Heart left ventricle (tissue), 16 donors: Measurements from ENCODE around the gene CFAP57. TPM values are rescaled to one million over a fixed set of nuclear protein-coding genes. Genes with fewer than 3 reads are reported as not detected.

Experiments
- ATAC-seq, 4 donors: fragments of 200-7000 bp; cut with Tn5 transposase; one replicate each; pipeline ENCODE4 v1.9.1; 2020 to 2022; ENCODE audit warnings: moderate library complexity in 4 of 4, mild to moderate bottlenecking in 3 of 4, moderate number of reproducible peaks in 1 of 4
- DNase-seq, 5 donors: peaks; one replicate each; pipeline ENCODE4 v3.0.0-alpha.2; 2020
- H3K27ac ChIP-seq, 12 donors: fragments of 200-600 bp; sonication (generic) in 4 of 12; one replicate each; pipeline versions ENCODE4 v1.5.0 to v1.8.0; 2016 to 2022; ENCODE audit warnings: mild to moderate bottlenecking in 2 of 12
- H3K27me3 ChIP-seq, 9 donors: fragments of 200-600 bp; sonication (generic) in 2 of 9; one replicate each; pipeline versions ENCODE4 v1.5.1 to v1.8.0; 2016 to 2022; ENCODE audit warnings: mild to moderate bottlenecking in 3 of 9
- H3K36me3 ChIP-seq, 9 donors: fragments of 200-600 bp; sonication (generic) in 2 of 9; one replicate each; pipeline versions ENCODE4 v1.5.0 to v1.8.0; 2018 to 2022; ENCODE audit warnings: mild to moderate bottlenecking in 2 of 9
- H3K4me1 ChIP-seq, 12 donors: fragments of 200-600 bp; sonication (generic) in 4 of 12; one replicate each; pipeline versions ENCODE4 v1.5.0 to v1.8.0; 2016 to 2022; ENCODE audit warnings: mild to moderate bottlenecking in 3 of 12
- H3K4me3 ChIP-seq, 12 donors: fragments of 200-600 bp; sonication (generic) in 4 of 12; one replicate each; pipeline versions ENCODE4 v1.5.0 to v1.8.0; 2017 to 2022; ENCODE audit warnings: mild to moderate bottlenecking in 9 of 12, moderate library complexity in 4 of 12
- H3K9me3 ChIP-seq, 12 donors: fragments of 200-600 bp; sonication (generic) in 4 of 12; one replicate each; pipeline versions ENCODE4 v1.5.0 to v1.8.0; 2016 to 2022; ENCODE audit warnings: mild to moderate bottlenecking in 1 of 12
- CTCF ChIP-seq, 12 donors: fragments of 200-600 bp; sonication (generic) in 4 of 12; IDR thresholded peaks; one replicate each; pipeline versions ENCODE4 v1.5.0 to v1.8.0; 2018 to 2022; ENCODE audit warnings: antibody characterized with exemption in 12 of 12, mild to moderate bottlenecking in 5 of 12
- POLR2A ChIP-seq, 2 donors: fragments of 450-650 bp; IDR thresholded peaks; one replicate each; pipeline ENCODE4 v1.6.1; 2017; ENCODE audit warnings: antibody characterized with exemption in 2 of 2, mild to moderate bottlenecking in 2 of 2, moderate library complexity in 2 of 2
- WGBS, 4 donors: extraction: QIAGEN DNeasy Blood & Tissue Kit in 2 of 4; methylation state at CpG; one replicate each; pipeline versions ENCODE4 v1.1.5 to v1.1.7; 2013 to 2018; 5-methylcytosine and 5-hydroxymethylcytosine counted together
- intact Hi-C, 10 donors: fragments of 100-400 bp; cut with DNase I; formaldehyde crosslinking; loops; one replicate each; pipeline versions ENCODE4 v1.11.1 to v1.14.2; 2022
- polyA plus RNA-seq, 2 donors: library from polyadenylated mRNA; stranded (reverse); fragments of 200-250 nt; gene quantifications; one replicate each; pipeline ENCODE4 v1.2.3, GENCODE V29; 2013
- total RNA-seq, 9 donors: library from RNA; depleted of rRNA in 2 of 9; stranded (reverse); fragments of >200 nt in 2 of 9; fragmentation: NEBNext Ultra II Directional in 3 of 9; extraction: Animal tissue kit (Norgen Biotek cat#: 25700) in 3 of 9; gene quantifications; one replicate each; pipeline versions ENCODE4 v1.1.0 to v1.2.4, GENCODE V29; 2016 to 2023
- donor health status: ischemic (EF 13 %, LVEDD 7.1; RV severe dilation, severe dysfunction).
- donor health status: healthy with polysubstance abuse.
- donor health status: DM: no; HTN: yes; CAD: no.
- donor health status: DM: no; HTN: no; CAD: no.
- donor health status: ischemic (EF 25% LVEDD 6.9; RV normal size, moderate dysfunction).
- donor health status: ischemic (EF 25% LVEDD 5.7; RV mildly dilated, moderate dysfunction).
- donor health status: healthy.
- donor health status: DM: yes; HTN: yes; CAD: no.
- donor health status: ischemic (EF 35%, LVEDD 5.7; RV mildly dilated, moderate dysfunction).
- donor health status: nonischemic (EF 11% LVEDD 7.7; RV severe dilation, severe dysfunction).
- donor health status: DM: yes; HTN: yes; CAD: no.
- donor health status: PGD.
- donor health status: ischemic (EF 29% LVEDD 5.4; RV normal size, mild dysfunction).
- donor health status: nonischemic (EF 23%, LVEDD 6.1; RV moderate dilation, normal function).

The CFAP57 gene
- total and polyA plus RNA-seq, 11 donors: 0.07 to 0.34 (median 0.13) TPM; not detected in 5

DNA sequence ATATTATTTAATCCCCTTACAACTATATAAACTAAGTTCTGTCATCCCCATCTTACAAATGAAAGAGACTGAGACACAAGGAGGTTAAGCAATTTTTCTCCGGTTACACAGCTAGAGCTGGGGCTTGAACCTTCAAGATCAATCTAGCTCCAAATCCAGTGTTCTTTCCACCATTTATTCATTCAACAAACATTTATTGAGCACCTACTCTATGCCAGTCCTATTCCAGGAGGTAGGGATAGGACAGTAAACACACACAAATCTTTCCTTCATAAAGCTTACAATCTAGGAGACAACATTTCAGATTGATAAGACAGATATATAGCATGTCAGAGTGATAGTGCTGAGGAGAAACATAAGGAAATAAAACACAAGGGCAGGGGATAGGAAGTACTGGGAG is 94.8 kb downstream of the CFAP57 start:
- 95 to 100% (median 98%) methylated on average over 1 of the region's 1 CpG for WGBS, 4 donors
- TF ChIP-seq CTCF (IDR thresholded peaks at IDR 0.05) (no peak), POLR2A (IDR thresholded peaks at IDR 0.05) (no peak)
- no peak for DNase-seq
- H3K9me3 ChIP-seq: peaks cover 0 to 11% (median 0%) of the 10 kb centered on the region in 12 donors
- intact Hi-C loops: no loop called here
- no peaks in the 10 kb centered on the region for H3K27me3 ChIP-seq
- peaks cover 0 to 9% (median 0%) of the 10 kb centered on the region in 12 donors for H3K4me1 ChIP-seq
- ATAC-seq: no peak
- H3K27ac ChIP-seq: no peak overlapping the region
- no peak overlapping the region for H3K4me3 ChIP-seq
- H3K36me3 ChIP-seq: no peaks in the 10 kb centered on the region

GRCh38 chr1:43267291-43267805 is 95.2 kb downstream of the CFAP57 start:
- 84 to 91% (median 90%) methylated on average over 9 of the region's 9 CpGs for WGBS, 4 donors
- Histone ChIP-seq H3K9me3 (peaks cover 0 to 11% (median 0%) of the 10 kb centered on the region in 12 donors), H3K4me3 (no peak overlapping the region), H3K27ac (no peak overlapping the region), H3K27me3 (no peaks in the 10 kb centered on the region), H3K36me3 (no peaks in the 10 kb centered on the region), H3K4me1 (peaks cover 0 to 9% (median 0%) of the 10 kb centered on the region in 12 donors)
- DNase-seq (no peak), ATAC-seq (no peak)
- intact Hi-C loops: no loop called here
- TF ChIP-seq POLR2A (IDR thresholded peaks at IDR 0.05) (no peak), CTCF (IDR thresholded peaks at IDR 0.05) (no peak)

DNA sequence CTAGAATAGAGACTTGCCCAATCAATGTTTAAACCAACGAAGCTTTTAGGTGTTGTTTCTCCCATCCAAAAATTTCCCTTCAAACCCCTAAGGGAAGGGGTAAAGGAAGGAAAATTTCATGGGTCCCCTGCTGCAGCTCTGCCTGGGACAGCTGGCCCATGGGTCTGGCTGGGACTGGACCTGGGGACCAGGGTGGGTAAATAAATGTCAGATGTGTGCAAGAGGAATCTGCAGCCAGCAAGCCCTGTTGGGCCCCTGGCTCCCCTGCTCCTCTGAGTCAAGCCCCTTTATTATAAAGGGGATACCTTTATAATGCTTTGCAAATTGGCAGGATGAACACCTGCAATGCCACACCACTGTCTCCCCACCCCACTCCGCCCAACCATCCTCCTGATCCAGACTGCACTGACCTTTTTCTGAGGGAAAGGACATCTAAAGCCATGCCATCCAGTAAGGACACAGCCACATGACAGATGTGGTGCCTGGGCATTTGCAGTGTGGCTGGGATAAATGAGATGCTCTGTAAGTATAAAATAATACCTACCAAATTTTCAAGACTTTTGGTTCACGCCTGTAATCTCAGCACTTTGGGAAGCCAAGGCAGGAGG is 95.8 kb downstream of the CFAP57 start:
- H3K27ac ChIP-seq: no peak overlapping the region
- no peaks in the 10 kb centered on the region for H3K27me3 ChIP-seq
- peaks cover 0 to 9% (median 0%) of the 10 kb centered on the region in 12 donors for H3K9me3 ChIP-seq
- no peak for ATAC-seq
- intact Hi-C loops: no loop called here
- H3K4me3 ChIP-seq: no peak overlapping the region
- 80 to 88% (median 85%) methylated on average over 3 of the region's 3 CpGs for WGBS, 4 donors
- TF ChIP-seq CTCF (IDR thresholded peaks at IDR 0.05) (no peak), POLR2A (IDR thresholded peaks at IDR 0.05) (no peak)
- no peak for DNase-seq
- H3K4me1 ChIP-seq: peaks cover 0 to 9% (median 0%) of the 10 kb centered on the region in 12 donors
- no peaks in the 10 kb centered on the region for H3K36me3 ChIP-seq

- ATAC-seq: no peak
- Histone ChIP-seq H3K27me3 (no peaks in the 10 kb centered on the region), H3K27ac (no peak within 1 kb of the TSS), H3K4me3 (peak within 1 kb of the TSS in 4 of 12 donors; percentile 8 to 31 (median 23)), H3K9me3 (no peaks in the 10 kb centered on the region), H3K4me1 (peaks cover 0 to 19% (median 6%) of the 10 kb centered on the region in 12 donors), H3K36me3 (no peaks in the 10 kb centered on the region)
- DNase-seq: peak in 1 of 5 donors; percentile 3
- WGBS, 4 donors: 86 to 92% (median 89%) methylated on average over 7 of the region's 7 CpGs
- no peak for TF ChIP-seq CTCF (IDR thresholded peaks at IDR 0.05)
- TF ChIP-seq POLR2A (IDR thresholded peaks at IDR 0.05): no peak
- intact Hi-C loops: no loop called here
Observed at GRCh38 chr1:43269627-43270375, 97.7 kb downstream of the CFAP57 start, which contains the start of gene TMEM125. TSS of gene TMEM125 (plus strand) at chr1:43269983. CDS start at chr1:43272723, 2,740 bp downstream.
